ENCODE measurements around the gene ZCCHC24. TPM values are rescaled to one million over a fixed set of nuclear protein-coding genes. Genes with fewer than 3 reads are reported as not detected.

The ZCCHC24 gene
- total and polyA plus RNA-seq, 11 donors = 18.7 to 122 (median 49.6) TPM

DNA sequence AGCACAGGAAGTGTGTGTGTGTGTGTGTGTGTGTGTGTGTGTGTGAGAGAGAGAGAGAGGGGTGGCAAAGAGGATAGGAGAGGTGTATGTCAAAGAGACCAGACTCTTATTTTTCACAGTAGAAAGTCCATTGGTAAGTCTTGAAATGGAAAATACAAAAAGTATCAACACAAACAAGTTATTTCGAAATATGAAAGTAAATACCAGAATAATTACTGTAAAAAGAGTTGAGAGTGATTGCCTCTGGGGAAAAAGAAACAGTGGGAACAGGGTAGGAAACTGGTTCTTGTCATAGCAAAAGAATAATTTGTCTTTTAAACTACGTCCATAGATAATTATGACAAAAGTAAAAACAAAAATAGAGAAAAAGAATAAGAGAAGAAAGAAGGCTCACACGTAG lies 37.9 kb upstream of the ZCCHC24 start:
- Histone ChIP-seq H3K4me1 (peaks cover 0 to 32% (median 5%) of the 10 kb centered on the region in 12 donors), H3K36me3 (no peaks in the 10 kb centered on the region), H3K27me3 (no peaks in the 10 kb centered on the region), H3K4me3 (no peak overlapping the region), H3K27ac (peak overlapping the region in 10 of 12 donors; percentile 30 to 78 (median 51)), H3K9me3 (no peaks in the 10 kb centered on the region)
- WGBS, 4 donors = 70 to 80% (median 76%) methylated on average over 3 of the region's 3 CpGs
- DNase-seq (no peak), ATAC-seq (no peak)
- intact Hi-C loops (cut with DNase I) = no loop called here
- no peak for TF ChIP-seq POLR2A (IDR thresholded peaks at IDR 0.05)
- no peak for TF ChIP-seq CTCF (IDR thresholded peaks at IDR 0.05)

DNA sequence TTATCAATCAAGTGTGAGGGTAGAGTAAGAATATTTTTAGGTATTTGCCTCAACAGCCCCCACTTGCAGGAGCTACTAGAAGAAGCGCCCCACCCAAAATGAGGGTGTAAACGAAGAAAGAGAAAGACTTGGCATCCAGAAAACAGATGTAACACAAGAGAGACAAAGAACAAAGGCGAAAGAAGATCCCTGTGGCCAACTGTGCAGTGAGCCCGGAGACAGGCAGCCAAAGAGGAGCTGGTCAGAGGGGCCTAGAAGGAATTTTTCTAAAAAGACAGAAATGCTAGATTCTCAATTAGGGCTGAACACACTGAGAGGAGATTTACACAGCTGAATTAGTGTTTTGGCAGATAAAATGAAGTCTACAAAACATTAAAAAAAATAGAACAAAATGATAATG lies 37.3 kb upstream of the ZCCHC24 start:
- Histone ChIP-seq H3K27ac (peak overlapping the region in 6 of 12 donors; percentile 15 to 50 (median 26)), H3K9me3 (no peaks in the 10 kb centered on the region), H3K36me3 (no peaks in the 10 kb centered on the region), H3K4me1 (peaks cover 0 to 26% (median 3%) of the 10 kb centered on the region in 12 donors), H3K27me3 (no peaks in the 10 kb centered on the region), H3K4me3 (no peak overlapping the region)
- TF ChIP-seq POLR2A (IDR thresholded peaks at IDR 0.05) (no peak), CTCF (IDR thresholded peaks at IDR 0.05) (no peak)
- WGBS, 4 donors = 78 to 81% (median 80%) methylated on average over 4 of the region's 4 CpGs
- no peak for ATAC-seq
- intact Hi-C loops (cut with DNase I) = no loop called here
- DNase-seq = no peak

GRCh38 chr10:79482304-79482703 lies 36.9 kb upstream of the ZCCHC24 start:
- no peak for TF ChIP-seq CTCF (IDR thresholded peaks at IDR 0.05)
- no peak for TF ChIP-seq POLR2A (IDR thresholded peaks at IDR 0.05)
- Histone ChIP-seq H3K4me1 (peaks cover 0 to 24% (median 3%) of the 10 kb centered on the region in 12 donors), H3K4me3 (no peak overlapping the region), H3K27me3 (no peaks in the 10 kb centered on the region), H3K36me3 (no peaks in the 10 kb centered on the region), H3K27ac (peak overlapping the region in 6 of 12 donors; percentile 15 to 50 (median 25)), H3K9me3 (no peaks in the 10 kb centered on the region)
- intact Hi-C loops (cut with DNase I) = no loop called here
- WGBS, 4 donors = 97 to 100% (median 99%) methylated on average over 1 of the region's 1 CpG
- ATAC-seq (no peak), DNase-seq (no peak)

DNA sequence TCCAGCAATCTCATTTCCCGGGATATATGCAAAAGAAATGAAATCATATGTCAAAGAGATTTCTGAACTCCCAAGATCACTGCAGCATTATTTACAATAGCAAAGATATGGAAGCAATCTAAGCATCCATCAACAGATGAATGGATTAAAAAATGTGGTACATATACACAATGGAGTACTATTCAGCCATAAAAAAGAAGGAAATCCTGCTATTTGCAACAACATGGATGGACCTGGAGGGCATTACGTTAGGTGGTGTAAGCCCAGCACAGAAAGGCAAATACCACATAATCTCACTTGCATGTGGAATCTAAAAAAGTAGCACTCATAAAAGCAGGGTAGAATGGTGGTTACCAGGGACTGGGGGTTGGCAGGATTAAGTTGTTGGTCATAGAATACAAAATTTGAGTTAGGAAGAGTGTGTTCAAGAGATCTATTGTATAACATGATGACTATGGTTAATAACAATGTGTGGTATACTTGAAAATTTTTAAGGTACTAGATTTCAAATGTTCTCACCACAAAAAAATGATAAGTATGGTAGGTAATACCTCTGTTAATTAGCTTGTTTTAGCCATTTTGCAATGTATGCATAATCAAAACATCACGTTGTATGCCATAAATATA lies 34.0 kb upstream of the ZCCHC24 start:
- intact Hi-C loops (cut with DNase I) = no loop called here
- TF ChIP-seq POLR2A (IDR thresholded peaks at IDR 0.05) (no peak), CTCF (IDR thresholded peaks at IDR 0.05) (no peak)
- 90 to 91% (median 91%) methylated on average over 3 of the region's 3 CpGs for WGBS, 4 donors
- ATAC-seq = no peak
- Histone ChIP-seq H3K27ac (no peak overlapping the region), H3K27me3 (no peaks in the 10 kb centered on the region), H3K4me3 (no peak overlapping the region), H3K9me3 (no peaks in the 10 kb centered on the region), H3K4me1 (peaks cover 0 to 17% (median 3%) of the 10 kb centered on the region in 12 donors), H3K36me3 (no peaks in the 10 kb centered on the region)
- no peak for DNase-seq
